Measurements from ENCODE around the gene BMPR1A. TPM values are rescaled to one million over a fixed set of nuclear protein-coding genes. Genes with fewer than 3 reads are reported as not detected.

BMPR1A gene
- total and polyA plus RNA-seq, 9 of the 15 experiments (the other 6 are each of a cell fraction or from before 2014, with no cell fraction given), result 1.6 to 17.5 (median 9.1) TPM

- no peaks in the 10 kb centered on the region for H3K79me2 ChIP-seq (ENCODE audit: control insufficient read depth, insufficient read depth, low read length)
- 0 out of 3 replicates have a peak, but pooled peaks cover 2% of the 10 kb centered on the region for H3K36me3 ChIP-seq (ENCODE audit: control insufficient read depth, insufficient read depth, low read length)
- ChIA-PET POLR2A (interaction anchor here (1.3 kb wide), 1 partner anchor 8 kb away, joined by 4 read pairs; no protein-coding TSS in a partner anchor), CTCF (ENCODE audit: low intra/inter-chr PET ratio) (no interaction called here)
- ATAC-seq, result no peak
- H3K27ac ChIP-seq (ENCODE audit: extremely low read depth, low read depth, low read length), result no peak overlapping the region
- H3K4me2 ChIP-seq (ENCODE audit: insufficient read depth, low read length), result no peak overlapping the region
- no peak for FAIRE-seq
- intact Hi-C loops (cut with micrococcal nuclease), result no loop called here
- 78% methylated on average over 2 of the region's 4 CpGs for WGBS (ENCODE audit: insufficient coverage, low coverage, missing lambda C conversion rate)
- no peak overlapping the region for H3K9ac ChIP-seq (ENCODE audit: insufficient read depth in 1 of 2, low read depth in 2 of 2, low read length in 2 of 2)
- H4K20me1 ChIP-seq (replicated peaks; ENCODE audit: control insufficient read depth, insufficient read depth, low read length), result no peaks in the 10 kb centered on the region
- H2AFZ ChIP-seq (ENCODE audit: low read depth, low read length), result no peak overlapping the region
- no peaks in the 10 kb centered on the region for H3K27me3 ChIP-seq (ENCODE audit: control insufficient read depth in 2 of 2, insufficient read depth in 2 of 2, low read length in 2 of 2)
- no peak for DNase-seq (ENCODE audit: extremely low read depth in 1 of 4, low spot score in 3 of 4)
- H3K4me3 ChIP-seq, result no peak overlapping the region
- no peaks in the 10 kb centered on the region for H3K9me3 ChIP-seq (replicated peaks; ENCODE audit: control insufficient read depth, insufficient read depth, low read depth, low read length)
- no peak for TF ChIP-seq MAZ (CRISPR knock-in tag; conservative IDR thresholded peaks at IDR 0.05 in 1 of 2, IDR thresholded peaks at IDR 0.05 in 1 of 2)
- no peak for TF ChIP-seq ZNF174 (CRISPR knock-in tag; IDR thresholded peaks at IDR 0.05)
- TF ChIP-seq THRB (CRISPR knock-in tag; conservative IDR thresholded peaks at IDR 0.05), result no peak
- in situ Hi-C loops (cut with MboI), result no loop called here
- H3K4me1 ChIP-seq (replicated peaks in 1 of 2; ENCODE audit: control insufficient read depth in 2 of 2, insufficient read depth in 2 of 2, low read length in 2 of 2), result no peaks in the 10 kb centered on the region
- H3K9me1 ChIP-seq (ENCODE audit: control insufficient read depth, insufficient read depth, low read length), result no peaks in the 10 kb centered on the region
- BruUV-seq (replicated peaks), result no TSS peak
Measured at GRCh38 chr10:86880971-86881370, 124.6 kb downstream of the BMPR1A start.

All from K562 (cell line).